ENCODE data around the gene THSD4.
"Not testable (repeated sequence)": the region's sequence is repeated elsewhere in the genome, so short reads cannot be mapped to it uniquely, and the experiment has no call there.

THSD4 gene

DNA sequence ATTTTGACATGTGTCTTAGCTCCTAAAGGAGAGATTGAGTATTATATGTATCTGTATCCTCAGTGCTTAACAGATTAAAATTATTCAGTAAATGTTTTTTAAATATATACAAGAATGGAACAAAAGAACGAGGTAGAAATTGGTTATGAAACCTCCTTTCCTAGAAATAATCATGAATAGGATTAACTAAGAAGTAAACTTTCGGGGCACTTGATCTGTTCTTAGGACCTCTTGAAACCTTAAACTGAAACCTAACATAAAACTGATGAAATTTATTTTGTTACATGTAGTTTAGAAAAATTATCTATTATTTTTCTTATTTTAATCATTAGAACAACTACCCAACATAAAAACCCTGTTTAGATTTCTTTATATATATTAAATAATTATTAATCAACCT is 311.5 kb downstream of the THSD4 start:
- DNase-seq (ENCODE audit: low spot score), result no peak

GRCh38 chr15:71430782-71431181 is 315.5 kb downstream of the THSD4 start:
- no peak for DNase-seq (ENCODE audit: low spot score)

DNA sequence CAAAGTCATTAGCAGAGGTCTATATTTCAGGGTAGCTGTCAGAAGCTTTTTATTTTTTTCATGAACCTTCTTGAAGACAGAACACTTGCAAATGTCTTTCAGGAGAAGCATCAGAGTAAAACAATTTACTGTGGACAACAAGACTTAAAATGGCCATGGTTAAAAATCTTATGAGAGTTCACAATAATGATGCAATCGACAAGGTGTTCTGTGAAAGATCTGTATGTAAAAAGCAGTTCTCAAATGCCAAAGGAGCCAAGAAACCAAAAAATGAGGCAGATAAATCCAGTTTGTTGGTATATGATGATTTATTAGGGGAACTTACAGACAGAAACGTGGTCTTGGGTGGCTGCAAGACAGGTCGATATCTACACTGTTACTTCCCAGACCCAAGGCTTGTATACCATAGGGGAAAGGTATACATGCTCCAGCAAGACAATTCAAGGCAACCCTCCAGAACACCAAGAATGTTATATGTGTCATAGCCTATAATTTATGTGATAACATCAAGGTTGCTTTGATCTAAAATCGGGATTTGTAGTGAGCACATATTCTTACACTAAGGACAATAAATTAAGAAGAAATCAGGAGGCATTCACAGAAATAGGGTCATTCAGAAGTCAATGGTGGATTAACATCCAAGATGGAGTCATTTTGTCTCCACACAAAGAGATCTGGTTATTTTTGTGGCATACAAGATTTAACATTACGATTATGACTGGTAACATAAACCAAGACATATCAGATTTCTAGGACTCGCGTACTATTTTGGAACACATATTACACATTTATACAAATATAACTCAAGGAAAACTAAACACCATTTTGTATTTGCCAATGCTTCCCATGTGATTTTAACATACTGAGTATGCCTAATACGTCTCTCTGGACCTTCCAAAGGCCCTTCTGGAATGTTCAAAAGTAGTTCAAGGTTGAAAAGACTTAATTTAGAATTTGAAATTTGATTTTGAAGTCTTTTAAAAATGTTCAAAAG is 316.4 kb downstream of the THSD4 start:
- DNase-seq (ENCODE audit: low spot score), result no peak

- DNase-seq (ENCODE audit: low spot score), result no peak
Observed at GRCh38 chr15:71433402-71433801, 318.1 kb downstream of the THSD4 start.

GRCh38 chr15:71434774-71435173 is 319.5 kb downstream of the THSD4 start:
- no peak for DNase-seq (ENCODE audit: low spot score)

DNA sequence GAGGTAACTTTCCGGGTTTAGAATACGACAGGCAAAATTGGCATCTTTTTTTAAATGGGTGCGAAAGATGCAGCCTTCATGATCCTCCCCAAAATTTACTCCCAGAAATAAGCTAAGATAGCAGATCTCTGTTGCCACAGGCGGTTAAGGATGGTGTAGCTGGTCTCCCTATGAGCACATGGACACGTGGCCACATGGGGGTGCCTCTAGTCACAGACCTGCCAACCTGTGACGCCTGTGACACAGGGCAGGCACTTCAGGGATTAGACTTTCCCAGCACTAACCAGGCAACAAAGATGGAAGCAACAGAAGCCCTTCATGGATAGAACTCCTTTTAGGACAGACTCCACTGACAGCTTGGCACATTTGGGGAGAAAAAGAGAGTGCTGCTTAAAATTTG is 320.3 kb downstream of the THSD4 start:
- no peak for DNase-seq (ENCODE audit: low spot score)

- no peak for DNase-seq (ENCODE audit: low spot score)
Observed at GRCh38 chr15:71436854-71437253, 321.6 kb downstream of the THSD4 start.

- DNase-seq (ENCODE audit: low spot score), result no peak
Observed at GRCh38 chr15:71437404-71437803, 322.1 kb downstream of the THSD4 start.

DNA sequence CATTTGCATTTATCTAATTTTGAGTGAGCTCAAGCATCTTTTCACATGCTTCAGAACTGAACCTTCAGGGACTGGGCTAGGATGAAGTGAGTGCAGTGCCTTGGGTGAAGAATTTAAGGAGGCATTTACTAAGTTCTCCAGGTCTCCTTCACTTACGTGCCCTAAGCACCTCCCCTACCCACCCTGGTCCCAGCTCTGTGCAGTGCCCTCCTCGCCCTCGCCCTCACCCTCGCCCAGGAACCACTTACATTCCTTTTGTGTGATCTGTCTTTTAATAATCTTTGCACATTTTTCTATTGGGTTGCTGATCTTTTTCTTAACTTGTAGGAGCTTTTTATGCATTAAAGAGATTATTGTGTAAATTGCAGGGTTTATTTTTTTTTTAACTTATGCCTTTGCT is 322.6 kb downstream of the THSD4 start:
- no peak for DNase-seq (ENCODE audit: low spot score)

DNA sequence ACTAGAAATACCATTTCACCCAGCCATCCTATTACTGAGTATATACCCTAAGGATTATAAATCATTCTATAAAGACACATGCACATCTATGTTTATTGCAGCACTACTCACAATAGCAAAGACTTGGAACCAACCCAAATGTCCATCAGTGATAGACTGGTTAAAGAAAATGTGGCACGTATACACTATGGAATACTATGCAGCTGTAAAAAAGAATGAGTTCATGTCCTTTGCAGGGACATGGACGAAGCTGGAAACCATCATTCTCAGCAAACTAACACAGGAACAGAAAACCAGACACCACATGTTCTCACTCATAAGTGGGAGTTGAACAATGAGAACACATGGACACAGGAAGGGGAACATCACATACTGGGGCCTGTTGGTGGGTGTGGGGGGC is 324.2 kb downstream of the THSD4 start:
- not testable (repeated sequence) for DNase-seq (ENCODE audit: low spot score)

DNA sequence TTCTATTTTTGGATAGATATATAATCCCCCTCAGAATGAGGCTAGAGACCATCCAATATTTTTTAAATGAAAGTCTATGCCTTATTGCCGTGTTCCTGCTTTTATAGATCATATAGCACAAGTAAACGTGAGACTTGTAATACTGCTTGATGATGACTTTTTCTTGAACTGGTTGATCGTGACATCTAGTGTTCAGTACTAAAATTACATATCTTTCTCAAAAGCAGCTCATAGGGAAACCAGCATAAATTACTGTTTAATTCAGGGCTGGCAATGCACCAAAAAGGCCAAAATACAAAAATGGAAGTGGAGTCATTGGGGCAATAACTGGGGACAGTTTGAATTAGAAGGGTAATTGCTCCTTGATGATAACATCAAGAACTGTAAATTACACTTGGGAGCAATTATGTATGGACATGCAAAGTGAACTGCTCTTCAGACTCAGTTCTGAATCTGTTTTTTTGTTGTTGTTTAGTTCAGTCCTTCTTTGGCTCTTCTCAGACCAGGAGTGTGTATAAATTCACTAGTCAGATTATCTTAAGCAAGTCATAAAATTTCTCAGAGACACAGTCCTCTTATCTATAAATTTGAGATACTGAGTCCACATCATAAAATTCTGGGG is 325.3 kb downstream of the THSD4 start:
- peak; percentile 53 for DNase-seq (ENCODE audit: low spot score)

DNA sequence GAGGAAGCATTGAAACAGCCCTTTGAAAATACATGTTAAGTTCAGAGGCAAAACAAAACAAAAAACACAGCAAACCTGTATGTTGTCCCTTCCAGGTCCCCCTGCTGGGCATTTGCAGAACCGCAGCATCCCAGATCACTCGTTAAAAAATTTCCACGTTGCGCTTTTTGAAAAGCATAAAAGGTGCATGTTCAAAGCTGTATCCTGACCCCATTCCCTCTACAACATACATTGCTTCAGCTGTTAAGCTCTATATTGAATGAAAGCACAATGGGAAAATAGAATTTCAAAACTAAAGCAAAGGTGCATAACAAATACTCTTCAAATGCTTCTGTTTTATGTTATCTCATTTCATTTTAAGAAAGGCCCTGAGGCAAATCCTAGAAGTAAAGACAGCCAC is 328.3 kb downstream of the THSD4 start:
- no peak for DNase-seq (ENCODE audit: low spot score)

- no peak for DNase-seq (ENCODE audit: low spot score)
Observed at GRCh38 chr15:71444032-71444810, 328.9 kb downstream of the THSD4 start.

DNA sequence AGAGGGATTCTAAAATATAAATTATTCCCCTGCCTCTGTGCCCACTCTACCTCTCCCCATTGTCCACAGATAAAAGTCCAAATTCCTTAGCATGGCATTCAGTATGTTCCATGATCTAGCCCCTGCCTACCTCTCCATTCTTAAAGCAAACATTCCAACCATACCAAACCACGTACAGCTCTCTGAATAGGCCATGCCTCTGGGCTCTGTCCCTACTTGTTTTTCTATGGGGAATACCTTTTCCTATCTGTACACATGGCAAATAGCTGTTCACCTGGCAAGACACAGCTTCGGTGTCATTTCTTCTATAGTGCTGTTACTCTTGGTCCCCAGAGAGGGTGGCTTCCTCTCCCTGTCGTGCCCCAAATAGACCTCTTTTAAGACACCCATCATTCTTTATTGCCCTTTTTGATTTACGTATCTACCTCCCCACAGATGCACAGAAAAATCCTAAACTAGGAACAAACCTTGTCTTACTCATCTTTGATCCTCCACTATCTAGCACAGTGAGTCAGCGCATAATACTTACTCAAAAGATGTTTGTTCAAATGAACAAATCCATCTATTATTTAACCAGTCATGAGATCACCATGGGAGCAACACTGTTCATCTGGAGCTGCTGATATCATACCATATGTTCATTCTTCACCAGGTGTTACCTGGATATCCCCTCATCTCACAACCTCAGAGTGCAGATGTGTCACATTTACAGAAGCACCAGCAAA is 329.8 kb downstream of the THSD4 start:
- no peak for DNase-seq (ENCODE audit: low spot score)

DNA sequence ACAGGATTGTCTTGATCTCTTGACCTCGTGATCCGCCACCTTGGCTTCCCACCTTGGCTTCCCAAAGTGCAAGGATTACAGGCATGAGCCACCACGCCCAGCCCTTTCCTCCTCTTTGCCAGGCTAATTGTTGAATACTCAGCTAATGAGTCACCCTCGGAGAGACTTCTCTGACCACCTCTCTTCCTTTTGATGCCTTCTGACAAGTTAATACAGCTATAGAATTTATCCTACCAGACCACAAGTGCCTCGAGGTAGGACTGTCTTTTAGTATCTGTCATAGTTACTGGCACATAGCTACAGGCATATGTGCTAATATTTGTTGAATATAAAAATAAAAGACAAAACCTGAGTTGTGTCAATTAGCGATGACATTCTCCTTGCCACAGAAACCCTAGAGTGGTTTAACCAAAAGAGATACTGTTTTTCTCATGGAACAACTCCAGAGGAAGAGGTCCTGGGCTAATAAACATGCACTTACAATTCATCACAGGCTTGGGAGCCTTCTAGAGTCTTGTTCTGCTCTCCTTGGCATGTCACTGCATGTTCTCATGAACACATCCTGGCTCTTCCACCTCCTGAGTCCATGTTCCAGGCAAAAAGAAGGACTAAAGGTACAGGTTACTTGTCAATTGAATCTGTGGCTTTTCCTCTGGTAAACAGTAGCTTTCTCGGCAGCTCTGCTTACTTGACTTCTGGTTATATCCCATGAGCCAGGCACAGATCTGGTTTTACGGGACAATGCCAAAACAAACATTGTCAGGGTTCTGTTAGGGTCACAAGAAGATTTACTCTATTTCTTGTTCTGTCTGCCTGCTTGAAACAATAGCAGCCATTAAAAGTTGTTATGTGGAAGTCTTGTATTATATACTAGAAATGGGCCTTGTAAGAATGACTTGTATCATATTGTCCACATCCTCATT is 332.3 kb downstream of the THSD4 start:
- DNase-seq (ENCODE audit: low spot score), result no peak

DNA sequence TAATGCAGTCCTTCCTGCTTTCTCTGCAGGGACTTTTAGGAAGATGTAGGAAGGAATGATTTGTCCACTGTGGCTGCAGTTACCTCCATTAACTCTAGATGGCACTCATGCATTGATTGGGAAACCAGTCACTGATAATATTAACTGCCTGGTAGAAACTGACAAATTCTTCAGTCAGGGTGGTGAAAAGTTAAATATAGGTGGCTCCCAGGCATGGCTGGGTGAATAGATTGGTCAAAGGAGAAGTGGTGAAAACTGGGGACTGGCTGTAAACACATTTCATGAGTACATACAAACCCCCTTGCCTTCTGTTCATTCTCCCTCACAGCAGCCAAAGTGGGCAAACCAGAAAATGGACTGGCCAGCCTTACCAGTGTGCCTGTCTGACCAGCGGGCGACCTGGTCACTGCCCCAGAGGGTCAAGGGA is 333.4 kb downstream of the THSD4 start:
- DNase-seq (ENCODE audit: low spot score), result peak; percentile 37

GRCh38 chr15:71449363-71449762 is 334.1 kb downstream of the THSD4 start:
- DNase-seq (ENCODE audit: low spot score), result no peak

DNA sequence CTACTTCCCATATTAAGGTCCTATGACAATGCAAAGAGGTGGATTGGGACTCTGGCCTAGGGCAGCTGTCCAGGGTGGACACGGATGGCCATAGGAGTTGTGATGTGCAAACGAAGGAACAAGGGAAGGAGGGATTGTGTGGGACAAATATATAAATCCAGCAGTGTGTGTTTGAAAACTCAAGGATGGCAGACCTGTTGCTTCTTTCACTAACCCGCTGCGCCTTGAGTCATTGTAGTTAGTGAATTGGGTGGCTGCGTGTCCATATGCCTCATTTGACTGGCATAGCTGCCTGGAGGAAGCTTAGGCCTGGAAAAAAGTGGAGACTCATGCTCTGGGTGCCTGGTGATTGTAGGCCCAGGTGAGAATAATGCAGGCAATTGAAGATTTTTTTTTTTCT is 334.7 kb downstream of the THSD4 start:
- no peak for DNase-seq (ENCODE audit: low spot score)

DNA sequence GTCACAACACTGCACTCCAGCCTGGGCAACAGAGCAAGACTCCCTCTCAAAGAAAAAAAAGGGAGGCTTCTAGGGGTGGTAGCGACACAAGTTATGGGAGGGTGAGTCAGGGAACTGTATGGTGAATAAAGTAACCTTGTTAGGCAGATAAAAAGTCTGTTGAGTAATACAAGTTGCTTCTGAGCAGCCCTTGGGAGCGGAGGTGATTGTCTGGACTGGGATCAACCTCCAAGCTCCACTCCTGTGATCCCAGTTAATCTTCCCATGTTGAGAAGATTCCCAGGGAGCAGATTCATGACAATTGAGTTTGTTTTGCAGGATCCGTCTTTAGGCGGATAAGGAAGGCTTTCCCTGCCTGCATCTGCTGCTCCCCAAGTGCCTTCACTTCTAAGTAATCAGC is 335.9 kb downstream of the THSD4 start:
- no peak for DNase-seq (ENCODE audit: low spot score)

- DNase-seq (ENCODE audit: low spot score), result no peak
Observed at GRCh38 chr15:71452893-71453292, 337.6 kb downstream of the THSD4 start.
